Activated T-cell treated with anti-CD3 and anti-CD28 coated beads for 1 hour (primary cell): ENCODE results near the gene P4HA2.
"Not testable (repeated sequence)": the region's sequence is repeated elsewhere in the genome, so short reads cannot be mapped to it uniquely, and the experiment has no call there.

Experiments used
- DNase-seq: peaks from one replicate; pipeline ENCODE4 v3.0.0-alpha.2; 2020; ENCODE audit warnings: low read depth

P4HA2 gene

DNA sequence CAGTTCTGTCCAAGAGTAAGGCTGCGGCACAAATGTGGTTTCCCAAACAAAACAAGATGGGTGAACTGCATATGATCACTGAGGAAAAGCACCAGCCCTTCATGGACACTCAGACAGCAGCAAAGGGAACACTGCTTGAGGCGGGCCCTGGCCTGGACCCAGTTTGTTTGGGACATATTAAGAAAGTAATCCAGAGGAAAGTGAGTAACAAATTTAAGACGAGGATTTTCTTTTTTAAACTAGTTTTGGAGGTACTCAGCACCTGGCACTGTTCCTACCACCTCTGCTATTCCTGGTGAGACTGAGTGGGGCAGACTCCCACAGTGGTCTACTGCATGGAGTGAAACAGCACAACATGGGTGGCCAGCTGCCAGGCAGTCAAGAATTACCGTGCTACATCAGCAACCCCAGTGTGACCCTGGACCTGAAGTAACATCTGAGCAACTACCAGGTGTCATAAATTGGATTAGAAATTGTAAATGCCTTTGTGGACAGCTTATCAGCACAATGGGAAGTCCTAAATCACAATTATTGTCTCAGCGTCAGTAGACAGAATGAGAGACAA is 28.5 kb downstream of the P4HA2 start:
- no peak for DNase-seq

DNA sequence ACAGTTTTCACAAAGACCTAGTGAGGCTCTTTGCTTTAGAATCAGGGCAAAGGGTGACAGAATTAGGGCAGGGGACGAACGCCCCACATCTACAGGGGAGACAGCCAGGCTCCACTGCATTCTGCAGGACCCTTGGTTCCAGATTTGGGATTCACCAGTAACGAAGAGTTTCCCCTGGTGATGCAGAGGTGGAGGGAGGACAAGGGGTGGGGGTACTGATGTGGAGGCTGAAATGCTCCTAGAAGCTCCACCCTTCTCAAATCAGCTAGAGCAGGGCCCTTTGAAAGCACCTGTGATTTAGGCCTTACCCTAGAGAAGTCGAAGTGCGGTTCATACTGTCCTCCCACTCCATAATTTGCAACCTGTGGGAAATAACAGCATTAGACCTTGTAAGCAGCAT is 29.1 kb downstream of the P4HA2 start:
- no peak for DNase-seq

DNA sequence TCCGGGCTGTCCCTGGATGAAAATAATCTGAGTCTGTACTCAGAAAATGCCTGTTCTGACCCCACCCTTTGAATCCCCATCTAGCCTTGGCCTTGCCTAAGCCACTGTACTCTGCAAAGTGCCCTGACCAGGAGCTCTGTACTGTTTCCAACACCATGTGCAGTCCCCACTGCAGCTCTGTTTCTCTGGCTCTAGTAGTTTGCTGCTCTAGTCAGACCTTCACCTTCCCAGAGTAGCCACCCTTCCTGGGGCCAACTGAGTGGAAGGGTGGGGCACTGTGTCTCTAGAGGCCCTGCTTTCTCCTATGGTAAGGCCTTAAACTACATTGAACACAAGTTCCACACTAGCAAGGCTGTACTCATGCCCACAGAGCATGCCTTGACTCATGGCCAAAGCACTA is 31.9 kb downstream of the P4HA2 start:
- DNase-seq = no peak

DNA sequence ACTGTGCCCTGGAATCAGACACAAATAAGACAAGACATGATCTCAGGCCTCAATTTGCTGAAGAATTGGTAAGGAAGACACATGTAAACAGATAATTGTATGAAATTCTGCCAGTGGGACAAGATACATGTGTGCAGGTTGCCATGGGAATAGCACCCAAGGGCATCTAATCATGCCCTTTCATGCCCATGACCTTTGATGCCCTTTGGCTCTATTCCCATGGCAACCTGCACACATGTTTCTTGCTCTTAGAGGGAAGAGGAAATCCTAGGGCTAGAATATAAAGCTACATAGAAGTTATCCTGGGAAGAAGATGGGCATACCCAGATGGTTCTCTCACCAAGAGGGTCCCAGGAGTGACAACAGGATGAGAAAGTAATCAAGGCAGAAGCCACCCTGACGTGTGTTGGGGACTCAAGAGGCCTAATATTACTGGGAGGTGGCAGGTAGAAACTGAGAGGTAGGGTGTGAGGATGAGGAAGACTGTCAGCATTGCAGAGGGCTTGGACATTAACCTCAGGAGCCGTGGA is 34.4 kb downstream of the P4HA2 start:
- no peak for DNase-seq

DNA sequence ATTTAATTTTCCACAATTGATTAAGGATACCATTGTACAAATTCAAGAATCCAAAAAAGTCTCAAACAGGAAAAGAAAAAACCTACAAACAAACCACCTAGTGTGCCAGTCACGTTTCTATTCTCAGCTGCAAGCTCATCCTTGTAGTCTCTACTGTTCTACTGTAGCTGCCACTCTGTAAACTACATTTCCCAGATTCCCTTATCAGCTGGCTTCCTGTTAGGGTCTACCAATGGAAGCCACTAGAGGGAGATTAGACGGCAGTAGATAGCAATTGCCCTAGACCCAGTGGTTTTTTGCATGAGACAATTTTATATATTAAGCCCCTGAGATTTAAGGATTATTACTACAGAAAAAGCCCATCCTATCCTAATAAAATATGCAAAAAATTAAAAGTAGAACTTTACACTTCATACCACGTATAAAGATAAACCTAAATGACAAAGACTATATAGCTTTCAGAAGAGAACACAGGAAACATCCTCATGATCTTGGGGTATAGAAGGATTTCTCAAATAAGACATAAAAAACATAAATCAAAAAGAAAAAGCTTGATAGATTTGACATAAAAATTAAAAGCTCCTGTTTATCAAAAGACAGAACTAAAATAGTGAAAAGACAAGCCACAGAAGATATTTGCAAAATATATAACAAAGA is 37.4 kb downstream of the P4HA2 start:
- no peak for DNase-seq

DNA sequence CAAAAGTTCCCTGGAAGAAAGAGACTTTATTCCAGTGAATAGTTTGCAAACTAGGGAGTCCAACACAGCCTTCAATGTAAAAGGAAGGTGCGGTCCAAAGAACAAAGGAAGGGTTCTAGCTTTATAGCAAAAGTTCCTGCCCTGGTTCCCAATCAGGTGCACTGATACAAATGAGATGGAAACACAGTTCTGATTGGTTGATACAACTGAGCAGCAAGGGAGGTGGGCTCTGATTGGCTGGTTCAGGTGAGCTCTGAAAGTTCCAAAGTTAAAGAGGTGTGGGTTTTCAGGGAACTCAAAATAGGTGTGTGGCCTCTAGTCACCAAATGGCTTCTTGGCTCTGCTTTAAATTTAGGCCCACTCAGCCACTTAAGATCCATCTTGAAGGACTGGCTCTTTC is 43.1 kb downstream of the P4HA2 start:
- DNase-seq = no peak

DNA sequence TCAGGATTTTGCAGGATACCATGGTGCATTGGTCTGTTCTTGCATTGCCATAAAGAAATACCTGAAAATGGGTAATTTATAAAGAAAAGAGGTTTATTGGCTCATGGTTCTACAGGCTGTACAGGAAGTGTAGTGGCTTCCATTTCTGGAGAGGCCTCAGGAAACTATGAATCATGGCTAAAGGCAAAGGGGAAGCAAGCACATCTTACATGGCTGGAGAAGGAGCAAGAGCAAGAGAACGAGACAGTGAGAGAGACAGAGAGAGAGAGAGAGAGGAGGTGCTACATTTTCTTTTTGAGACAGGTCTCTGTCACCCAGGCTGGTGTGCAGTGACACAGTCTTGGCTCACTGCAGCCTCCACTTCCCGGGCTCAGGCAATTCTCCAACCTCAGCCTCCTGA is 43.9 kb downstream of the P4HA2 start:
- no peak for DNase-seq

DNA sequence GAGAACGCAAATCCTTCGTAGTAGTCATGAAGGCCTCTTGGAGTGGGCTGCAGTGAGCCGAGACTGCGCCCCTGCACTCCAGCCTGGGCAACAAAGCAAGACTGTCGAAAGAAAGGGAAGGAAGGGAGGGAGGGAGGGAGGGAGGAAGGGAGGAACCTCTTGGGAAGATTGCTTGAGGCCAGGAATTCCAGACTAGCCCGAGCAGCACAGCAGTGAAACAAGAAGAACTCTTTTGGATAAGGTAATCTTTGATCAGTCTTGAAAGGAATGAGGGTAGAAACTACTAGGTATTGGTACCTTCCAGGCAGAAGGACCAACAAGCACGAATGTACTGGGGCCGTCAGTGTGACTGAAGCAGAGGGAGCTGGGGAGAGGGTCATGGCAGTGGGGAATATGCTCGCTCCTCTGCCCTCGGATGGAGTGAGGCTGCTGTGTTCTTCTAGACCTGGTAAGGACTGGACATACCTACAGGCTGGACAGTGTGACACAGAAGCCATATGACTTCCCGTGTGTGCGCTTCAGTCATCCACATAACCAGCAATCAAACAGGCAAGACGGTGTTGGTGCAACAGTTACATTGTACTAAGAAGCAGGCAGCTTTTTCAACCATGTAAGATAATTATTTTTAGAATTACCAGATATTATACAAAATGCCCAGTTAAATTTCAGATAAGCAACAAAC is 45.2 kb downstream of the P4HA2 start:
- DNase-seq = no peak

DNA sequence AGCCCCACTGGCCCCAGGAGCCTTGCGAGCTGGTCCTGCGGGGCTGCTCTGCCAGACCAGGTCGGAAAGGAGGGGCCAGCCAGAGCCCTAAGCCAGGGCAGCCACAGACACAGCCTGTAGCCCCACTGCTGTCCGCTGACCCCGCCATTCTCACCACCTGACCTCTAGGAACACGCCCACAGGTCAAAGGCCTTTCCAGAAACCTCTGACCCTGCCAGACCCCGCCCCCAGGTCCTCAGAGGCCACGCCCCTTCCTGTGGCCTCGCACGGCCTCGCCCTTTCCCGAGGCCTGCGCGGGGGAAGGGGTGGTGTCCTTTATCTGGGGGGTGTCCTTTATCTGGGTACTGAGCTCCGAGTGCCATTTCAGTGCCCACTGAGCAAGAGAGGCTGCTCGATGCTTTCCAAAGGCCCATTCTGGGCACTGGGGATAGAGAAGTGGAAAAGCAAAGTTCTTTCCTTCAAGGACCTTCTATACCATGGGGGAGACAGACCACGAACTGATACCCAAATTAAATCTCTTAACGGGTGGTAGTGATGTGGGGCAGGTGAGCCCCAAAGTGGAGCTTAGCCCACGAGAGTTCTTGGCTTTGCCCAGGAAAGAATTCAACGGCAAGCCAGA is 46.5 kb downstream of the P4HA2 start:
- DNase-seq = no peak

DNA sequence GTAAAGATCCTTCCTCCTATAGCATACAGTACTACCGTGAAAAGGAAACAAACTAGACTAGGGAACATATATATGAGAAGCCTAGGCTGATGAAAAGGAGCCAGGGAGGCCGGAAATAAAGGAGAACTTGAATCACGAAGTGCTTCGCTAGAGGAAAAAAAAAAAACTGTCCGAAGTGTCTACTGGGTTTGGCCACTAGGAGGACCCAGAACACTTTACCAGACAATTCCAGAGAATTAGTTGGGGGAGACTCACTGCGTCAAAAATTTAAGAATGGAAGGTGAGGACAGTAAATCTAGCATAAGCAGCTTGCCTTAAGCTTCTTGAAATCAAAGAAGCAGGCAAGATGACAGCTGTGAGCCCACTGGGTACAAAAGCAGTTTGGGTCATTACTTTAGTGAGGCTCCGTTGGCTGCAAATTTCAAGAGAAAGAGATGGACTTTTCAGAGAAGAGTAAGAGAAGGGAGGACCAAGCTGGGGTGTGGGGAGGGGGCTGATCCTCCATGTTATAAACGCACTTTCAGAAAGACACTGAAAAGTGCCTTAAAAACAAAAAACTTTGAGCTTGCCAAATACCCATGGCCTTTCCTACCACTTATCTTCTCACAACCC is 47.4 kb downstream of the P4HA2 start:
- DNase-seq = no peak

DNA sequence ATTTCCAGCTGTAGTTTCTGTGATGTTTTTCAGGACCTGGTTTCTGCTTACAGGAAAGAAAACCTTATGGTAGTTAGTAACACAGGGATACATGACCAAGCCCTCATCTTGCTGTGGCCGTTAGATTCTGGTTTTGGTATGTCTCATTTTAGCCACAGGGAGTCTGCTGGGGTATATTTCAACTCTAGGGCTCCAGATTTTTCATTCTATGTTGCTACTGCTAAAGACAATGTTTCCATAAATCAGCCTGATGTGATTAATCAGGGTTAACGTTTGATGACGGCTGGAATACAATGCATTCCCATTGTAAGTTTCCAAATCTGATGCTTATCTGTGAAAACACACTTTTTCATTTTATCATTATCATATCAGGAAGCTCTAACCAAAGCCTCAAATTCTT is 48.2 kb downstream of the P4HA2 start:
- DNase-seq = no peak

DNA sequence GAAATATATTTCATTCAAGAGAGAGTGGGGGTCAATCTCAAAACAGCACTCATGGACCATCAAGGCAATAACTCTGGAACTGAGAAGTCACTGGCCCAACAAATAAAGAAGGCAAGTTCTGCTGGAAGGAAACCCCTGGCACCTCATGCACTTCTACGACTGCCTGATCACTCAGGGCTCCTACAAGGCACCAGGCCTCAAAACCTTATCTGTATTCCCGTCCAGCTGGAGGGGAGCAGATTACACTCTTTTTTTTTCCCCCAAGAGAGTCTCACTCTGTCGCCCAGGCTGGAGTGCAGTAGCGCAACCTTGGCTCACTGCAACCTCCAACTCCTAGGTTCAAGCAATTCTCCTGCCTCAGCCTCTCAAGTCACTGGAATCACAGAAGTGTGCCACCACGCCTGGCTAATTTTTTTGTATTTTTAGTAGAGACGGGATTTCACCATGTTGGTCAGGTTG is 49.9 kb downstream of the P4HA2 start:
- no peak for DNase-seq

DNA sequence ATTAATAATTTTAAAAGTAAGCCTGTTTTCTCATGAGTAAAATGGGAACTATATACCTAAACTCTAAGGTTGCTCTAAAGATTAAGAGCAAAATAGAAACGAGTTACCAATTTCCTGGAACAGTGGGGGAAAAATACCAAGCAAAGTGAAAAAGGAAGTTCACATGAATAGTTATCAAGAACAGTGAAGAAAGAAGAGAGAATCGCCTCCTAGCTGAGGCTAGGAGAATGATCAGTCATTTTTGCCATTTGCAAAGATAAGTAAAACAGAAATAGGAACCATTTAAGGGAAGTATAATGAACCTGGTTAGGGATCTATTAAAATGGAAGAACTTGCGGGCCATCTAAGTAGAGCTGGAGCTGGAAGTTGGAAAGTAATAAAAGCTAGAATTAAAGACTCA is 50.7 kb downstream of the P4HA2 start:
- no peak for DNase-seq

DNA sequence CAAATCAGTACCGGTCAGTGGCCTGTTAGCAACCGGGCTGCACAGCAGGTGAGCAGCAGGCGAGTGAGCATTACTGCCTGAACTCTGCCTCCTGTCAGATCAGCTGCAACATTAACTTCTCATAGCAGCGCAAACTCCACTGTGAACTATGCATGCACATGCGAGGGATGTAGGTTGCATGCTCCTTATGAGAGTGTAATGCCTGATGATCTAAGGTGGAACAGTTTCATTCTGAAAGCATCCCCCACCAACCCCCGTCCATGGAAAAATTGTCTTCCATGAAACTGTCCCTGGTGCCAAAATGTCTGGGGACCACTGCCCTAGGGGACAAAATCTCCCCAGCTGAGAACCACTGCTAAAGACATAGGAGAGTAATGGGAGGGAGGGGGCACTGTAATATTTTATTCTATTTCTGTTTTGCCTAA is 51.1 kb downstream of the P4HA2 start:
- DNase-seq = no peak

DNA sequence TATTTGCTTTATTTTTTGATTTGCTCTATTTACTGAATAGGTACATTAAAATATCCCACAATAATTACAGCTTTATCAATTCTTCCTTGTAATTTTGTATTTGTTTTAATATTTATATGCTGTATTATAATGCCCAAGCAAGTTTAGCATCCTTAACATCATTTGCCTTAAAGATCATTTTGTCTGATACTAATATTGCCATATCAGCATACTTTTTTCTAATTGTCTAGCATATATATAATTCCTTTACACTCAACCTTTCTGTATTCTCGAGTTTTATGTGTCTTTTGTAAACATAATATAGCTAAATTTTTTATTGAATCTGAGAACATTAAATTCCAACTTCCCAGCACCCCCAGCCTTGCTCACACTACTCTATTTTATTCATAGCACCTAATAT is 64.7 kb downstream of the P4HA2 start:
- DNase-seq = no peak

DNA sequence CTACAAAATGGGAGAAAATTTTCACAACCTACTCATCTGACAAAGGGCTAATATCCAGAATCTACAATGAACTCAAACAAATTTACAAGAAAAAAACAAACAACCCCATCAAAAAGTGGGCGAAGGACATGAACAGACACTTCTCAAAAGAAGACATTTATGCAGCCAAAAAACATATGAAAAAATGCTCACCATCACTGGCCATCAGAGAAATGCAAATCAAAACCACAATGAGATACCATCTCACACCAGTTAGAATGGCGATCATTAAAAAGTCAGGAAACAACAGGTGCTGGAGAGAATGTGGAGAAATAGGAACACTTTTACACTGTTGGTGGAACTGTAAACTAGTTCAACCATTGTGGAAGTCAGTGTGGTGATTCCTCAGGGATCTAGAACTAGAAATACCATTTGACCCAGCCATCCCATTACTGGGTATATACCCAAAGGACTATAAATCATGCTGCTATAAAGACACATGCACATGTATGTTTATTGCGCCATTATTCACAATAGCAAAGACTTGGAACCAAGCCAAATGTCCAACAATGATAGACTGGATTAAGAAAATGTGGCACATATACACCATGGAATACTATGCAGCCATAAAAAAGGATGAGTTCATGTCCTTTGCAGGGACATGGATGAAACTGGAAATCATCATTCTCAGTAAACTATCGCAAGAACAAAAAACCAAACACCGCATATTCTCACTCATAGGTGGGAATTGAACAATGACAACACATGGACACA is 65.9 kb downstream of the P4HA2 start:
- not testable (repeated sequence) for DNase-seq

DNA sequence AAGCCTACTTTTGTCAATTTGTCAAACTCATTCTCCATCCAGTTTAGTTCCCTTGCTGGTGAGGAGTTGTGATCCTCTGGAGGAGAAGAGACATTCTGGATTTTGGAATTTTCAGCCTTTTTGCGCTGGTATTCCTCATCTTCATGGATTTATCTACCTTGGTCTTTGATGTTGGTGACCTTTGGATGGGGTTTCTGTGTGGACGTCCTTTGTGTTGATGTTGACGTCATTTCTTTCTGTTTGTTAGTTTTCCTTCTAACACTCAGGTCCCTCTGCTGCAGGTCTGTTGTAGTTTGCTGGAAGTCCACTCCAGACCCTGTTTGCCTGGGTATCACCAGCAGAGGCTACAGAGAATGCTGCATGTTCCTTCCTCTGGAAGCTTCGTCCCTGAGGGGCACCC is 71.2 kb downstream of the P4HA2 start:
- no peak for DNase-seq

DNA sequence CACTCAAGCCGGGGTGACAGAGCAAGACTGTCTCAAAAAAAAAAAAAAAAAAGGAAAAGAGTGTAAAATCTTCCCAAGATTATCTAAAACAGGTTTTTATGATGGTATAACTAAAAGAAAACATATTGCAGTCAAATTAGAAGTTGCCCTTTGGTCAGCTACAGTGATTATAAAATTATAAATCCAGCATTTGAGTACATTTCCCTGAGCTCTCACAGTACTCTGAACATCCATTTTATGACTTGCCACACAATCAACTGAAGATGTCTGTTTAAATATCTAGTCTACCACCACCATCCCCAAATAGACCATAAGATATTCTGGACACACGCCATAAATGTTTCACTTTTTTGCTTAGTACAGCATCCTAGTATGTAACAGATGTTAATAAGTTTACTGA is 77.1 kb downstream of the P4HA2 start:
- no peak for DNase-seq

DNA sequence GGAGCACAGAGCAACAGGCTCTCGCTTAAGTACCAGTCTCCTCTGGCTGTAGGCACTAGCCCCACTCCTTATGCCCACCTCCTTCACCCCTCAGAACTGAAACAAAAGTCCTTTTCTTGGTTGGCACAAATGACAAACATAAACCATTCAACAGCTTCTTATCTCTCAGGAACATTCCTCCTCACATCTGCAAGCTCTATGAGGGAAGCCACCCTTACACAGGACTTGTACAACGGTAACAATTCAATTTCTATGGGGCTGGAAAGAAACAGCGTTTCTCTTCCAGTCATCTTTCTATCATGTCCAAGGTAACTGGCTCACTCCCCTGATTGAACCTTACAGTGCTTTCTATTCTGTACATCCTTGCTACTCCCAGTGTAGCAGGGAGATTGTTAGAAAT is 80.0 kb downstream of the P4HA2 start:
- no peak for DNase-seq

DNA sequence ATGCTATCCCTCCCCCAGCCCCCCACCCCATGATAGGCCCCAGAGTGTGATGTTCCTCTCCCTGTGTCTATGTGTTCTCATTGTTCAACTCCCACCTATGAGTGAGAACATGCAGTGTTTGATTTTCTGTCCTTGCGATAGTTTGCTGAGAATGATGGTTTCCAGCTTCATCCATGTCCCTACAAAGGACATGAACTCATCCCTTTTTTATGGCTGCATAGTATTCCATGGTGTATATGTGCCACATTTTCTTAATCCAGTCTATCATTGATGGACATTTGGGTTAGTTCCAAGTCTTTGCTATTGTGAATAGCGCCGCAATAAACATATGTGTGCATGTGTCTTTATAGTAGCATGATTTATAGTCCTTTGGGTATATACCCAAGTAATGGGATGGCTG is 82.3 kb downstream of the P4HA2 start:
- DNase-seq = not testable (repeated sequence)

DNA sequence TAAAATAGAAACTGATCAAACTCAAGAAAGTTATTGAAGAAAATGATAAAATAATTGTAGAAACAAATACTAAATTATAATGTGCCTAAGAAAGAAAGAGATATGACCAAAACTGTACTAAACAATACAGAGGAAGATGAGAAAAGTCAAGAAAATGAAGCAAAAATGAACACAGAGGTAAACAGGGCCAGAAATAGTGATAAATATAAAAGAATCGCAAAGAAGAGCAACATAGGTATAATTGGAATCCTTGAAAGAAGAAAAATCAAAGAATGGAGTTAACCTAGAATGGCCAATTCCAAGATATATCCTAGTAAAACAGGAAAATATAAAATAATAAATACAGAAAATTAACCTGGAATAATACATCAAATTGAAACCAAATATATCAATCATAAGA is 84.5 kb downstream of the P4HA2 start:
- DNase-seq = no peak

DNA sequence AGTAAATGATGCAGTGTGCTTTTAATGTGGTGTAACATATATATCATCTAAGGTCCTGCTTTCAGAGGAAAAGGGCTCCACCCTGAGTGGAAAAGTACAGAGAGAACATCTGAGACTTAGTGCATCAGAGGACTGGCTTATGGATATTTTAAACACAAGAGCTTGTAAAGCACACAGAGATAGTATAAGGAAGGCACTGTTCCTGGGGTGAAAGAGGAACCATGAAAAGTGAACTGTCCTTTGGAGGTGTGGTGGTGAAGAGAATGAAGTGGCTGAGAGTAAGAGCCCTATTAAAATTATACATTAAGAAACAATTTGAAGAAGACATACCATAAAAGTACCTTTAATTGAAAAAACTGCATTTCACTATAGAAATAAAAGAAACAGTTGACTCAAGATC is 85.2 kb downstream of the P4HA2 start:
- DNase-seq = no peak
